Measurements from ENCODE around the gene DOCK3. TPM values are rescaled to one million over a fixed set of nuclear protein-coding genes. Genes with fewer than 3 reads are reported as not detected.

Gene DOCK3
- polyA plus RNA-seq, 2 donors: 0.93 to 2.8 TPM

- no peaks in the 10 kb centered on the region for H3K9me3 ChIP-seq (ENCODE audit: control insufficient read depth in 2 of 2, insufficient read depth in 1 of 2, low read depth in 1 of 2, low read length in 1 of 2)
- peak overlapping the region in 1 of 2 donors; percentile 15 for H3K27ac ChIP-seq (ENCODE audit: low read depth in 2 of 2, low read length in 1 of 2)
- H3K4me3 ChIP-seq (ENCODE audit: low read depth in 1 of 2, low read length in 2 of 2): no peak overlapping the region
- 68 to 72% methylated on average over 5 of the region's 5 CpGs for WGBS, 2 donors
- peaks cover 2 to 3% of the 10 kb centered on the region in 2 donors for H3K36me3 ChIP-seq (ENCODE audit: control insufficient read depth in 2 of 2, insufficient read depth in 2 of 2, low read length in 1 of 2)
- H3K4me1 ChIP-seq (ENCODE audit: control insufficient read depth in 2 of 2, insufficient read depth in 2 of 2, low read length in 1 of 2): peaks cover 11 to 26% of the 10 kb centered on the region in 2 donors
- no peaks in the 10 kb centered on the region for H3K27me3 ChIP-seq (ENCODE audit: control insufficient read depth in 1 of 2, insufficient read depth in 2 of 2, low read length in 2 of 2)
Observed at GRCh38 chr3:50633230-50633790, 41.4 kb upstream of the DOCK3 start.

- H3K36me3 ChIP-seq (ENCODE audit: control insufficient read depth in 2 of 2, insufficient read depth in 2 of 2, low read length in 1 of 2): peaks cover 2 to 8% of the 10 kb centered on the region in 2 donors
- no peak overlapping the region for H3K4me3 ChIP-seq (ENCODE audit: low read depth in 1 of 2, low read length in 2 of 2)
- H3K4me1 ChIP-seq (ENCODE audit: control insufficient read depth in 2 of 2, insufficient read depth in 2 of 2, low read length in 1 of 2): peaks cover 11 to 19% of the 10 kb centered on the region in 2 donors
- H3K9me3 ChIP-seq (ENCODE audit: control insufficient read depth in 2 of 2, insufficient read depth in 1 of 2, low read depth in 1 of 2, low read length in 1 of 2): no peaks in the 10 kb centered on the region
- H3K27me3 ChIP-seq (ENCODE audit: control insufficient read depth in 1 of 2, insufficient read depth in 2 of 2, low read length in 2 of 2): no peaks in the 10 kb centered on the region
- no peak overlapping the region for H3K27ac ChIP-seq (ENCODE audit: low read depth in 2 of 2, low read length in 1 of 2)
Observed at GRCh38 chr3:50635066-50635465, 39.7 kb upstream of the DOCK3 start.

- WGBS, 2 donors: 81 to 89% methylated on average over 4 of the region's 4 CpGs
- peaks cover 8 to 11% of the 10 kb centered on the region in 2 donors for H3K4me1 ChIP-seq (ENCODE audit: control insufficient read depth in 2 of 2, insufficient read depth in 2 of 2, low read length in 1 of 2)
- no peak overlapping the region for H3K4me3 ChIP-seq (ENCODE audit: low read depth in 1 of 2, low read length in 2 of 2)
- H3K27ac ChIP-seq (ENCODE audit: low read depth in 2 of 2, low read length in 1 of 2): no peak overlapping the region
- H3K9me3 ChIP-seq (ENCODE audit: control insufficient read depth in 2 of 2, insufficient read depth in 1 of 2, low read depth in 1 of 2, low read length in 1 of 2): no peaks in the 10 kb centered on the region
- H3K36me3 ChIP-seq (ENCODE audit: control insufficient read depth in 2 of 2, insufficient read depth in 2 of 2, low read length in 1 of 2): peaks cover 9 to 16% of the 10 kb centered on the region in 2 donors
- H3K27me3 ChIP-seq (ENCODE audit: control insufficient read depth in 1 of 2, insufficient read depth in 2 of 2, low read length in 2 of 2): no peaks in the 10 kb centered on the region
Observed at GRCh38 chr3:50637011-50637410, 37.7 kb upstream of the DOCK3 start.

- Histone ChIP-seq H3K27me3 (ENCODE audit: control insufficient read depth in 1 of 2, insufficient read depth in 2 of 2, low read length in 2 of 2) (no peaks in the 10 kb centered on the region), H3K36me3 (ENCODE audit: control insufficient read depth in 2 of 2, insufficient read depth in 2 of 2, low read length in 1 of 2) (peaks cover 9 to 16% of the 10 kb centered on the region in 2 donors), H3K9me3 (ENCODE audit: control insufficient read depth in 2 of 2, insufficient read depth in 1 of 2, low read depth in 1 of 2, low read length in 1 of 2) (no peaks in the 10 kb centered on the region), H3K27ac (ENCODE audit: low read depth in 2 of 2, low read length in 1 of 2) (no peak overlapping the region), H3K4me1 (ENCODE audit: control insufficient read depth in 2 of 2, insufficient read depth in 2 of 2, low read length in 1 of 2) (peaks cover 8 to 11% of the 10 kb centered on the region in 2 donors), H3K4me3 (ENCODE audit: low read depth in 1 of 2, low read length in 2 of 2) (no peak overlapping the region)
- WGBS, 2 donors: 69 to 70% methylated on average over 3 of the region's 3 CpGs
Observed at GRCh38 chr3:50637945-50638344, 36.8 kb upstream of the DOCK3 start.

- H3K27ac ChIP-seq (ENCODE audit: low read depth in 2 of 2, low read length in 1 of 2): no peak overlapping the region
- no peak overlapping the region for H3K4me3 ChIP-seq (ENCODE audit: low read depth in 1 of 2, low read length in 2 of 2)
- WGBS, 2 donors: 79 to 86% methylated on average over 6 of the region's 6 CpGs
- H3K27me3 ChIP-seq (ENCODE audit: control insufficient read depth in 1 of 2, insufficient read depth in 2 of 2, low read length in 2 of 2): no peaks in the 10 kb centered on the region
- peaks cover 9 to 21% of the 10 kb centered on the region in 2 donors for H3K36me3 ChIP-seq (ENCODE audit: control insufficient read depth in 2 of 2, insufficient read depth in 2 of 2, low read length in 1 of 2)
- H3K9me3 ChIP-seq (ENCODE audit: control insufficient read depth in 2 of 2, insufficient read depth in 1 of 2, low read depth in 1 of 2, low read length in 1 of 2): no peaks in the 10 kb centered on the region
- peaks cover 5 to 11% of the 10 kb centered on the region in 2 donors for H3K4me1 ChIP-seq (ENCODE audit: control insufficient read depth in 2 of 2, insufficient read depth in 2 of 2, low read length in 1 of 2)
Observed at GRCh38 chr3:50639055-50639494, 35.7 kb upstream of the DOCK3 start.

- no peak overlapping the region for H3K4me3 ChIP-seq (ENCODE audit: low read depth in 1 of 2, low read length in 2 of 2)
- no peaks in the 10 kb centered on the region for H3K27me3 ChIP-seq (ENCODE audit: control insufficient read depth in 1 of 2, insufficient read depth in 2 of 2, low read length in 2 of 2)
- no peak overlapping the region for H3K27ac ChIP-seq (ENCODE audit: low read depth in 2 of 2, low read length in 1 of 2)
- peaks cover 11 to 33% of the 10 kb centered on the region in 2 donors for H3K36me3 ChIP-seq (ENCODE audit: control insufficient read depth in 2 of 2, insufficient read depth in 2 of 2, low read length in 1 of 2)
- H3K9me3 ChIP-seq (ENCODE audit: control insufficient read depth in 2 of 2, insufficient read depth in 1 of 2, low read depth in 1 of 2, low read length in 1 of 2): no peaks in the 10 kb centered on the region
- peaks cover 0 to 5% of the 10 kb centered on the region in 2 donors for H3K4me1 ChIP-seq (ENCODE audit: control insufficient read depth in 2 of 2, insufficient read depth in 2 of 2, low read length in 1 of 2)
- WGBS, 2 donors: 86 to 93% methylated on average over 1 of the region's 1 CpG
Observed at GRCh38 chr3:50642382-50642781, 32.3 kb upstream of the DOCK3 start.

GRCh38 chr3:50644561-50644960, 30.2 kb upstream of the DOCK3 start:
- no peaks in the 10 kb centered on the region for H3K27me3 ChIP-seq (ENCODE audit: control insufficient read depth in 1 of 2, insufficient read depth in 2 of 2, low read length in 2 of 2)
- H3K4me1 ChIP-seq (ENCODE audit: control insufficient read depth in 2 of 2, insufficient read depth in 2 of 2, low read length in 1 of 2): peaks cover 0 to 3% of the 10 kb centered on the region in 2 donors
- 68 to 70% methylated on average over 7 of the region's 7 CpGs for WGBS, 2 donors
- H3K27ac ChIP-seq (ENCODE audit: low read depth in 2 of 2, low read length in 1 of 2): no peak overlapping the region
- H3K9me3 ChIP-seq (ENCODE audit: control insufficient read depth in 2 of 2, insufficient read depth in 1 of 2, low read depth in 1 of 2, low read length in 1 of 2): no peaks in the 10 kb centered on the region
- H3K36me3 ChIP-seq (ENCODE audit: control insufficient read depth in 2 of 2, insufficient read depth in 2 of 2, low read length in 1 of 2): peaks cover 21 to 35% of the 10 kb centered on the region in 2 donors
- H3K4me3 ChIP-seq (ENCODE audit: low read depth in 1 of 2, low read length in 2 of 2): no peak overlapping the region

GRCh38 chr3:50645378-50645777, 29.3 kb upstream of the DOCK3 start:
- H3K4me1 ChIP-seq (ENCODE audit: control insufficient read depth in 2 of 2, insufficient read depth in 2 of 2, low read length in 1 of 2): peaks cover 0 to 3% of the 10 kb centered on the region in 2 donors
- WGBS, 2 donors: 91% methylated on average over 2 of the region's 2 CpGs
- no peaks in the 10 kb centered on the region for H3K27me3 ChIP-seq (ENCODE audit: control insufficient read depth in 1 of 2, insufficient read depth in 2 of 2, low read length in 2 of 2)
- H3K4me3 ChIP-seq (ENCODE audit: low read depth in 1 of 2, low read length in 2 of 2): no peak overlapping the region
- no peaks in the 10 kb centered on the region for H3K9me3 ChIP-seq (ENCODE audit: control insufficient read depth in 2 of 2, insufficient read depth in 1 of 2, low read depth in 1 of 2, low read length in 1 of 2)
- peaks cover 21 to 33% of the 10 kb centered on the region in 2 donors for H3K36me3 ChIP-seq (ENCODE audit: control insufficient read depth in 2 of 2, insufficient read depth in 2 of 2, low read length in 1 of 2)
- H3K27ac ChIP-seq (ENCODE audit: low read depth in 2 of 2, low read length in 1 of 2): no peak overlapping the region

GRCh38 chr3:50648313-50648712, 26.4 kb upstream of the DOCK3 start:
- Histone ChIP-seq H3K36me3 (ENCODE audit: control insufficient read depth in 2 of 2, insufficient read depth in 2 of 2, low read length in 1 of 2) (peaks cover 14 to 24% of the 10 kb centered on the region in 2 donors), H3K9me3 (ENCODE audit: control insufficient read depth in 2 of 2, insufficient read depth in 1 of 2, low read depth in 1 of 2, low read length in 1 of 2) (no peaks in the 10 kb centered on the region), H3K27ac (ENCODE audit: low read depth in 2 of 2, low read length in 1 of 2) (no peak overlapping the region), H3K27me3 (ENCODE audit: control insufficient read depth in 1 of 2, insufficient read depth in 2 of 2, low read length in 2 of 2) (no peaks in the 10 kb centered on the region), H3K4me1 (ENCODE audit: control insufficient read depth in 2 of 2, insufficient read depth in 2 of 2, low read length in 1 of 2) (peaks cover 0 to 3% of the 10 kb centered on the region in 2 donors), H3K4me3 (ENCODE audit: low read depth in 1 of 2, low read length in 2 of 2) (no peak overlapping the region)
- 64 to 75% methylated on average over 6 of the region's 6 CpGs for WGBS, 2 donors

GRCh38 chr3:50648944-50649343, 25.8 kb upstream of the DOCK3 start:
- peaks cover 14 to 23% of the 10 kb centered on the region in 2 donors for H3K36me3 ChIP-seq (ENCODE audit: control insufficient read depth in 2 of 2, insufficient read depth in 2 of 2, low read length in 1 of 2)

More at GRCh38 chr3:50648944-50649343, 25.8 kb upstream of the DOCK3 start:
- no peaks in the 10 kb centered on the region for H3K27me3 ChIP-seq (ENCODE audit: control insufficient read depth in 1 of 2, insufficient read depth in 2 of 2, low read length in 2 of 2)
- WGBS, 2 donors: 89 to 91% methylated on average over 2 of the region's 2 CpGs
- H3K4me1 ChIP-seq (ENCODE audit: control insufficient read depth in 2 of 2, insufficient read depth in 2 of 2, low read length in 1 of 2): peaks cover 0 to 3% of the 10 kb centered on the region in 2 donors
- H3K9me3 ChIP-seq (ENCODE audit: control insufficient read depth in 2 of 2, insufficient read depth in 1 of 2, low read depth in 1 of 2, low read length in 1 of 2): no peaks in the 10 kb centered on the region
- no peak overlapping the region for H3K4me3 ChIP-seq (ENCODE audit: low read depth in 1 of 2, low read length in 2 of 2)
- H3K27ac ChIP-seq (ENCODE audit: low read depth in 2 of 2, low read length in 1 of 2): no peak overlapping the region

Data from esophagus (tissue), 2 donors.